Measurements from ENCODE around the gene TNIP1. TPM values are rescaled to one million over a fixed set of nuclear protein-coding genes. Genes with fewer than 3 reads are reported as not detected.
A peak's percentile ranks its signal among the peaks of the same experiment; 100 is the strongest.

Gene TNIP1
- total RNA-seq, 1 experiment from 2014 or later, result 106 TPM

- Histone ChIP-seq H3K4me1 (ENCODE audit: low read length) (peaks cover 51% of the 10 kb centered on the region), H3K4me2 (ENCODE audit: low read depth, low read length, poor library complexity, severe bottlenecking) (peak overlapping the region; percentile 99), H3K27ac (ENCODE audit: low read length) (peak overlapping the region; percentile 86)
These were observed 2.9 kb downstream of the TNIP1 start for GRCh38 chr5:151077967-151078366.

GRCh38 chr5:151077419-151077818 lies 3.4 kb downstream of the TNIP1 start:
- peaks cover 11% of the 10 kb centered on the region; the same call in 1 of the 2 replicates for H4K20me1 ChIP-seq (ENCODE audit: insufficient read depth, low read depth, low read length)
- H3K27ac ChIP-seq (ENCODE audit: low read length), result peak overlapping the region; percentile 86
- H3K4me2 ChIP-seq (ENCODE audit: low read depth, low read length, poor library complexity, severe bottlenecking), result peak overlapping the region; percentile 99
- H3K9ac ChIP-seq (ENCODE audit: low read length), result peak overlapping the region; percentile 99; the same call in 1 of the 2 replicates
- no peak for DNase-seq
- no peaks in the 10 kb centered on the region for H3K27me3 ChIP-seq (ENCODE audit: low read length)
- peaks cover 49% of the 10 kb centered on the region for H3K4me1 ChIP-seq (ENCODE audit: low read length)
- peaks cover 51% of the 10 kb centered on the region for H3K36me3 ChIP-seq (ENCODE audit: insufficient read depth, low read length)
- no peak overlapping the region for H3K4me3 ChIP-seq (ENCODE audit: low read length)
- H3K79me2 ChIP-seq (ENCODE audit: low read length), result peaks cover 89% of the 10 kb centered on the region
- no peaks in the 10 kb centered on the region for H3K9me3 ChIP-seq (ENCODE audit: low read length)
- H2AFZ ChIP-seq (ENCODE audit: low read length), result no peak overlapping the region
- no peaks in the 10 kb centered on the region for H3K9me2 ChIP-seq (replicated peaks; ENCODE audit: insufficient read depth, low read length)

More at GRCh38 chr5:151077967-151078366, 2.9 kb downstream of the TNIP1 start:
- H3K79me2 ChIP-seq (ENCODE audit: low read length), result peaks cover 83% of the 10 kb centered on the region
- H3K4me3 ChIP-seq (ENCODE audit: low read length), result peak overlapping the region; percentile 94
- H2AFZ ChIP-seq (ENCODE audit: low read length), result no peak overlapping the region
- H3K27me3 ChIP-seq (ENCODE audit: low read length), result no peaks in the 10 kb centered on the region
- H3K9me2 ChIP-seq (replicated peaks; ENCODE audit: insufficient read depth, low read length), result no peaks in the 10 kb centered on the region
- H4K20me1 ChIP-seq (ENCODE audit: insufficient read depth, low read depth, low read length), result peaks cover 6% of the 10 kb centered on the region; the same call in 1 of the 2 replicates
- no peaks in the 10 kb centered on the region for H3K9me3 ChIP-seq (ENCODE audit: low read length)
- DNase-seq, result no peak
- H3K9ac ChIP-seq (ENCODE audit: low read length), result peak overlapping the region; percentile 99
- H3K36me3 ChIP-seq (ENCODE audit: insufficient read depth, low read length), result peaks cover 51% of the 10 kb centered on the region

GRCh38 chr5:151076616-151077015 lies 4.2 kb downstream of the TNIP1 start:
- peaks cover 49% of the 10 kb centered on the region for H3K4me1 ChIP-seq (ENCODE audit: low read length)
- H3K4me3 ChIP-seq (ENCODE audit: low read length), result no peak overlapping the region
- peaks cover 18% of the 10 kb centered on the region; the same call in 1 of the 2 replicates for H4K20me1 ChIP-seq (ENCODE audit: insufficient read depth, low read depth, low read length)
- H3K79me2 ChIP-seq (ENCODE audit: low read length), result peaks cover 96% of the 10 kb centered on the region
- peaks cover 51% of the 10 kb centered on the region for H3K36me3 ChIP-seq (ENCODE audit: insufficient read depth, low read length)
- no peak overlapping the region for H3K4me2 ChIP-seq (ENCODE audit: low read depth, low read length, poor library complexity, severe bottlenecking)
- H3K27me3 ChIP-seq (ENCODE audit: low read length), result no peaks in the 10 kb centered on the region
- no peak for DNase-seq
- 0 out of 2 replicates have a peak overlapping the region, but pooled peaks have one; percentile 10 for H3K27ac ChIP-seq (ENCODE audit: low read length)
- no peak overlapping the region for H2AFZ ChIP-seq (ENCODE audit: low read length)
- H3K9ac ChIP-seq (ENCODE audit: low read length), result no peak overlapping the region
- H3K9me2 ChIP-seq (replicated peaks; ENCODE audit: insufficient read depth, low read length), result no peaks in the 10 kb centered on the region
- H3K9me3 ChIP-seq (ENCODE audit: low read length), result no peaks in the 10 kb centered on the region

GRCh38 chr5:151075698-151076331 lies 5.0 kb downstream of the TNIP1 start:
- Histone ChIP-seq H3K79me2 (ENCODE audit: low read length) (peaks cover 99% of the 10 kb centered on the region), H3K36me3 (ENCODE audit: insufficient read depth, low read length) (peaks cover 51% of the 10 kb centered on the region)

GRCh38 chr5:151074557-151074956 lies 6.3 kb downstream of the TNIP1 start:
- H4K20me1 ChIP-seq (ENCODE audit: insufficient read depth, low read depth, low read length), result peaks cover 24% of the 10 kb centered on the region; the same call in 1 of the 2 replicates
- DNase-seq, result no peak
- H2AFZ ChIP-seq (ENCODE audit: low read length), result no peak overlapping the region
- H3K27ac ChIP-seq (ENCODE audit: low read length), result no peak overlapping the region
- H3K9me2 ChIP-seq (replicated peaks; ENCODE audit: insufficient read depth, low read length), result no peaks in the 10 kb centered on the region
- H3K4me1 ChIP-seq (ENCODE audit: low read length), result peaks cover 61% of the 10 kb centered on the region
- no peak overlapping the region for H3K4me2 ChIP-seq (ENCODE audit: low read depth, low read length, poor library complexity, severe bottlenecking)
- H3K9me3 ChIP-seq (ENCODE audit: low read length), result no peaks in the 10 kb centered on the region
- H3K4me3 ChIP-seq (ENCODE audit: low read length), result no peak overlapping the region
- peaks cover 100% of the 10 kb centered on the region for H3K79me2 ChIP-seq (ENCODE audit: low read length)
- no peaks in the 10 kb centered on the region for H3K27me3 ChIP-seq (ENCODE audit: low read length)
- H3K9ac ChIP-seq (ENCODE audit: low read length), result no peak overlapping the region
- H3K36me3 ChIP-seq (ENCODE audit: insufficient read depth, low read length), result peaks cover 51% of the 10 kb centered on the region

More at GRCh38 chr5:151075698-151076331, 5.0 kb downstream of the TNIP1 start:
- Histone ChIP-seq H3K9ac (ENCODE audit: low read length) (no peak overlapping the region), H4K20me1 (ENCODE audit: insufficient read depth, low read depth, low read length) (peaks cover 19% of the 10 kb centered on the region; the same call in 1 of the 2 replicates), H2AFZ (ENCODE audit: low read length) (no peak overlapping the region), H3K9me3 (ENCODE audit: low read length) (no peaks in the 10 kb centered on the region), H3K4me1 (ENCODE audit: low read length) (peaks cover 55% of the 10 kb centered on the region), H3K9me2 (replicated peaks; ENCODE audit: insufficient read depth, low read length) (no peaks in the 10 kb centered on the region), H3K4me2 (ENCODE audit: low read depth, low read length, poor library complexity, severe bottlenecking) (no peak overlapping the region), H3K4me3 (ENCODE audit: low read length) (no peak overlapping the region), H3K27me3 (ENCODE audit: low read length) (no peaks in the 10 kb centered on the region), H3K27ac (ENCODE audit: low read length) (peak overlapping the region; percentile 30; the same call in 1 of the 2 replicates)
- DNase-seq, result no peak

- Histone ChIP-seq H3K79me2 (ENCODE audit: low read length) (peaks cover 100% of the 10 kb centered on the region), H2AFZ (ENCODE audit: low read length) (no peak overlapping the region), H3K27me3 (ENCODE audit: low read length) (no peaks in the 10 kb centered on the region), H3K9me2 (replicated peaks; ENCODE audit: insufficient read depth, low read length) (no peaks in the 10 kb centered on the region), H3K9ac (ENCODE audit: low read length) (no peak overlapping the region), H3K4me2 (ENCODE audit: low read depth, low read length, poor library complexity, severe bottlenecking) (no peak overlapping the region), H3K9me3 (ENCODE audit: low read length) (no peaks in the 10 kb centered on the region), H3K27ac (ENCODE audit: low read length) (no peak overlapping the region), H4K20me1 (ENCODE audit: insufficient read depth, low read depth, low read length) (peaks cover 30% of the 10 kb centered on the region; the same call in 1 of the 2 replicates), H3K4me1 (ENCODE audit: low read length) (peaks cover 61% of the 10 kb centered on the region), H3K36me3 (ENCODE audit: insufficient read depth, low read length) (peaks cover 49% of the 10 kb centered on the region), H3K4me3 (ENCODE audit: low read length) (no peak overlapping the region)
- DNase-seq, result no peak
These were observed 7.6 kb downstream of the TNIP1 start for GRCh38 chr5:151073280-151073679.

GRCh38 chr5:151072630-151073025 lies 8.2 kb downstream of the TNIP1 start:
- no peaks in the 10 kb centered on the region for H3K9me2 ChIP-seq (replicated peaks; ENCODE audit: insufficient read depth, low read length)
- peaks cover 61% of the 10 kb centered on the region for H3K4me1 ChIP-seq (ENCODE audit: low read length)
- H2AFZ ChIP-seq (ENCODE audit: low read length), result no peak overlapping the region
- peaks cover 36% of the 10 kb centered on the region; the same call in 1 of the 2 replicates for H4K20me1 ChIP-seq (ENCODE audit: insufficient read depth, low read depth, low read length)
- no peaks in the 10 kb centered on the region for H3K27me3 ChIP-seq (ENCODE audit: low read length)
- H3K9ac ChIP-seq (ENCODE audit: low read length), result peak overlapping the region; percentile 10; the same call in 1 of the 2 replicates
- H3K36me3 ChIP-seq (ENCODE audit: insufficient read depth, low read length), result peaks cover 49% of the 10 kb centered on the region
- no peak overlapping the region for H3K4me2 ChIP-seq (ENCODE audit: low read depth, low read length, poor library complexity, severe bottlenecking)
- H3K27ac ChIP-seq (ENCODE audit: low read length), result peak overlapping the region; percentile 32
- H3K9me3 ChIP-seq (ENCODE audit: low read length), result no peaks in the 10 kb centered on the region
- DNase-seq, result no peak
- H3K79me2 ChIP-seq (ENCODE audit: low read length), result peaks cover 100% of the 10 kb centered on the region
- H3K4me3 ChIP-seq (ENCODE audit: low read length), result no peak overlapping the region

- Histone ChIP-seq H3K9me2 (replicated peaks; ENCODE audit: insufficient read depth, low read length) (no peaks in the 10 kb centered on the region), H3K4me1 (ENCODE audit: low read length) (peaks cover 61% of the 10 kb centered on the region), H3K27me3 (ENCODE audit: low read length) (no peaks in the 10 kb centered on the region), H3K36me3 (ENCODE audit: insufficient read depth, low read length) (peaks cover 46% of the 10 kb centered on the region), H4K20me1 (ENCODE audit: insufficient read depth, low read depth, low read length) (peaks cover 36% of the 10 kb centered on the region; the same call in 1 of the 2 replicates), H3K4me3 (ENCODE audit: low read length) (no peak overlapping the region), H3K9me3 (ENCODE audit: low read length) (no peaks in the 10 kb centered on the region), H2AFZ (ENCODE audit: low read length) (no peak overlapping the region), H3K79me2 (ENCODE audit: low read length) (peaks cover 100% of the 10 kb centered on the region), H3K27ac (ENCODE audit: low read length) (peak overlapping the region; percentile 96), H3K9ac (ENCODE audit: low read length) (peak overlapping the region; percentile 23), H3K4me2 (ENCODE audit: low read depth, low read length, poor library complexity, severe bottlenecking) (peak overlapping the region; percentile 55)
- no peak for DNase-seq
These were observed 8.8 kb downstream of the TNIP1 start for GRCh38 chr5:151071848-151072629.

Data from Karpas-422 (cell line).